Cardiac muscle cell (in vitro differentiated cells and primary cell): ENCODE data around the gene BAIAP2L1. TPM values are rescaled to one million over a fixed set of nuclear protein-coding genes. Genes with fewer than 3 reads are reported as not detected.

ENCODE experiments used
- DNase-seq, 2 donors: peaks; one replicate each; pipeline versions ENCODE4 v3.0.0 to v3.0.0-alpha.2; 2010 to 2017; ENCODE audit warnings: low read depth in 1 of 2, low spot score in 1 of 2
- H3K27ac ChIP-seq: fragments of 200-600 bp; sonication (generic); 2 replicates; pipeline ENCODE4 v1.5.1; 2016
- H3K27me3 ChIP-seq: fragments of 200-600 bp; sonication (generic); 2 replicates; pipeline ENCODE4 v1.6.0; 2016; ENCODE audit warnings: control low read depth
- H3K36me3 ChIP-seq: fragments of 200-600 bp; sonication (generic); 2 replicates; pipeline ENCODE4 v1.5.1; 2016; ENCODE audit warnings: control low read depth
- H3K4me1 ChIP-seq: fragments of 200-600 bp; sonication (generic); 2 replicates; pipeline ENCODE4 v1.8.1; 2017; ENCODE audit warnings: low read depth, mild to moderate bottlenecking, mixed run types
- H3K4me3 ChIP-seq: fragments of 200-600 bp; sonication (generic); 2 replicates; pipeline ENCODE4 v1.5.1; 2016; ENCODE audit warnings: mild to moderate bottlenecking
- H3K9me3 ChIP-seq: fragments of 200-600 bp; sonication (generic); 2 replicates; pipeline ENCODE4 v1.5.1; 2017; ENCODE audit warnings: low read depth, mild to moderate bottlenecking, control low read depth
- polyA plus RNA-seq: library from polyadenylated mRNA; unstranded; fragments of >200 nt; fragmentation: Nextera tagmentation; extraction: Ambion mirVana; gene quantifications from 2 replicates; pipeline ENCODE4 v1.2.1, GENCODE V29; 2016
- total RNA-seq: library from RNA; depleted of rRNA; stranded (reverse); fragments of >200 nt; gene quantifications from 2 replicates; pipeline ENCODE4 v1.2.3, GENCODE V29; 2016
- TF ChIP-seq, protein P1 (sequence below): IDR thresholded peaks from 2 replicates; pipeline ENCODE4 v1.5.1; 2012; ENCODE audit warnings: low read depth, mild to moderate bottlenecking, low read length

Gene BAIAP2L1
- total and polyA plus RNA-seq, 2 experiments from 2014 or later, result 7.6 to 11.6 TPM

- Histone ChIP-seq H3K4me1 (peaks cover 13% of the 10 kb centered on the region), H3K4me3 (peak within 1 kb of the TSS; percentile 100), H3K27me3 (no peaks in the 10 kb centered on the region), H3K36me3 (no peaks in the 10 kb centered on the region), H3K9me3 (no peaks in the 10 kb centered on the region), H3K27ac (peak within 1 kb of the TSS; percentile 81)
- peak; percentile 93 to 96 for DNase-seq
- TF ChIP-seq, protein P1, sequence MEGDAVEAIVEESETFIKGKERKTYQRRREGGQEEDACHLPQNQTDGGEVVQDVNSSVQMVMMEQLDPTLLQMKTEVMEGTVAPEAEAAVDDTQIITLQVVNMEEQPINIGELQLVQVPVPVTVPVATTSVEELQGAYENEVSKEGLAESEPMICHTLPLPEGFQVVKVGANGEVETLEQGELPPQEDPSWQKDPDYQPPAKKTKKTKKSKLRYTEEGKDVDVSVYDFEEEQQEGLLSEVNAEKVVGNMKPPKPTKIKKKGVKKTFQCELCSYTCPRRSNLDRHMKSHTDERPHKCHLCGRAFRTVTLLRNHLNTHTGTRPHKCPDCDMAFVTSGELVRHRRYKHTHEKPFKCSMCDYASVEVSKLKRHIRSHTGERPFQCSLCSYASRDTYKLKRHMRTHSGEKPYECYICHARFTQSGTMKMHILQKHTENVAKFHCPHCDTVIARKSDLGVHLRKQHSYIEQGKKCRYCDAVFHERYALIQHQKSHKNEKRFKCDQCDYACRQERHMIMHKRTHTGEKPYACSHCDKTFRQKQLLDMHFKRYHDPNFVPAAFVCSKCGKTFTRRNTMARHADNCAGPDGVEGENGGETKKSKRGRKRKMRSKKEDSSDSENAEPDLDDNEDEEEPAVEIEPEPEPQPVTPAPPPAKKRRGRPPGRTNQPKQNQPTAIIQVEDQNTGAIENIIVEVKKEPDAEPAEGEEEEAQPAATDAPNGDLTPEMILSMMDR, result no peak
Observed at GRCh38 chr7:98280791-98281756, 119.8 kb downstream of the BAIAP2L1 start, which contains the start of gene BRI3. BRI3 (plus strand) TSS chr7:98281686; CDS start chr7:98281796, 110 bp downstream.

DNA sequence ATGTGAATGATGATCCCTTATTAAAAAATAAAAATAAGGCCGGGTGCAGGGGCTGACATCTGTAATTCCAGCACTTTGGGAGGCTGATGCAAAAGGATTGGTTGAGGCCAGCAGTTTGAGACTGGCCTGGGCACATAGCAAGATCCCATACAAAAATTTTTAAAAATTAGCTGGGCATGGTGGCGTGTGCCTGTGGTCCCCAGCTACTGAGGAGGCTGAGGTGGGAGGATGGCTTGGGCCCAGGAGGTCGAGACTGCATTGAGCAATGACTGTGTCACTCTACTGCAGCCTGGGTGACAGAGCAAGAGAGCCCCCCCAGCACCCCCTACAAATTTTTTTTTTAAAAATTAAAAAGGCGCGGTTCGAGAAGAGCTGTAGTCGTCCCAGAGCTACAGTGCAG lies 120.6 kb downstream of the BAIAP2L1 start:
- H3K27ac ChIP-seq, result no peak overlapping the region
- TF ChIP-seq, protein P1, result no peak
- H3K27me3 ChIP-seq, result no peaks in the 10 kb centered on the region
- no peak for DNase-seq
- H3K9me3 ChIP-seq, result no peaks in the 10 kb centered on the region
- H3K4me1 ChIP-seq, result peaks cover 7% of the 10 kb centered on the region
- H3K4me3 ChIP-seq, result no peak overlapping the region
- no peaks in the 10 kb centered on the region for H3K36me3 ChIP-seq

DNA sequence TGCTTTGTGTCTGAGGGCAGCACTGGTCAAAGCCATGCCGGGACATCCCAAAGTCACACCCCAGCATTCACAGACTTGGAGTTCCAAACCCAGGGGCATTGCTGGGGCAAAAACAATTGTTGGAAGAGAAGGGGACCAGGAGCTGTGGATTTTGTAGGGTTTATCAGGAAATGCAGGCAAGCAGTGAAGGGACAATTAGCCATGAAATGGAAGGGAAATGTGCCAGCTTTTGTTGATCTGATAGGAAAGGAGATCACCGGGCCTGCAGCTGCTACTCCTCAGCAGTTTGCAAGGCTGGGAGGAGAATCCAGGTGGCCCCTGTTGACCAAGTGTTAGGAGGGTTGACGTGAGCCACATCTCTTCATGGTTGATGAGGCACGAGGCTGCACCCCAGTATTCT lies 122.0 kb downstream of the BAIAP2L1 start:
- Histone ChIP-seq H3K27me3 (no peaks in the 10 kb centered on the region), H3K4me3 (no peak overlapping the region), H3K27ac (no peak overlapping the region), H3K36me3 (no peaks in the 10 kb centered on the region), H3K4me1 (no peaks in the 10 kb centered on the region), H3K9me3 (no peaks in the 10 kb centered on the region)
- no peak for DNase-seq
- TF ChIP-seq, protein P1, result no peak

DNA sequence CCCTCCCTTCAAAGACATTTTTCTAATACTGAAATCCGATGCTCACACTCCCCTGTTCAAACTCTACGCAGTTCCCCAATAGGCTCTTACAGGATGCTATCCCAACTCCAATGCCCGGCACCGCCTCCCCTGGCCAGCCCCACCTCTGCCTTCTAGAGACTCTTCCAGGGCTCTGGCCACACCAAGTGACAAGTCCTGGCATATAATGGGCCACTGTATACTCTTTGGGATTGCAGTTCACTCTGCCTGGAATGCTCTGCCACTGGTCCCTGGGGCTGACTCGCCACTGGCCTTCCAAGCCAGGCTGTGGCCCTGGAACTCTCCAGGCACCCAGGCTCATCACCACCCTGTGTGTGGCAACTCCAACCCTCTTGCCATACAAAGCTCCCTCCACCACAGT lies 122.5 kb downstream of the BAIAP2L1 start:
- H3K27me3 ChIP-seq, result no peaks in the 10 kb centered on the region
- DNase-seq, result no peak
- H3K4me3 ChIP-seq, result no peak overlapping the region
- no peaks in the 10 kb centered on the region for H3K4me1 ChIP-seq
- no peak overlapping the region for H3K27ac ChIP-seq
- TF ChIP-seq, protein P1, result no peak
- H3K36me3 ChIP-seq, result no peaks in the 10 kb centered on the region
- H3K9me3 ChIP-seq, result no peaks in the 10 kb centered on the region

DNA sequence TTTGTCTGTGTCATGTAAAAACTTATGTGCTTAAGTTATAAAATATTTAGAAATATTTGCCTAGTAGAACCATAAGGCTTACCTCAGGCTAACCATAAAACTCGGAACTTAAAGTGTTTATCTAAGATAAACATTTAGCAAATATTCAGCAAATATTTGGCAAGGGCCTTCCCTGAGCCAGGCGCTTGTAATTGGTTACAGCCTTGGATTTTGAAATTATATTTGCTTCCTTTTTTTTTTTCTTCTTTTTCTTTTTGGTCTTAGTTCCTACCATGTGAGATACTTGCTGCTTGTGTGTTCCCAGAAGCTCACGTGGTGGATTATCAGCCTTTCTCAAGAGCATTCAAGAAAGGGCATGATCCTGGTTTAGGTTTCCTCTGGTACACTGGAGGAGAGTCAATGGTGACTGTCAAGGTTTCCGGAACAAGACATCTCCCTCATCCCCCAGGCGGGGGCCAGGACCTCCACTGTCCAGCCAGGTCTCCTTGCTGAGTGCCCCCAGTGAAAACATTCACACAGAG lies 124.6 kb downstream of the BAIAP2L1 start:
- Histone ChIP-seq H3K9me3 (no peaks in the 10 kb centered on the region), H3K27ac (no peak overlapping the region), H3K4me1 (no peaks in the 10 kb centered on the region), H3K27me3 (no peaks in the 10 kb centered on the region), H3K36me3 (no peaks in the 10 kb centered on the region), H3K4me3 (no peak overlapping the region)
- TF ChIP-seq, protein P1, result no peak
- peak in 1 of 2 donors; percentile 81 for DNase-seq
